Mononuclear cell (primary cell): Measurements from ENCODE around the gene C18orf63. TPM values are rescaled to one million over a fixed set of nuclear protein-coding genes. Genes with fewer than 3 reads are reported as not detected.

Experiments used
- H3K27me3 ChIP-seq: 2 replicates; pipeline ENCODE4 v1.6.0; 2011; ENCODE audit warnings: low read length, control low read depth; ENCODE audit not compliant: insufficient read depth
- H3K4me1 ChIP-seq: 2 replicates; pipeline ENCODE4 v1.5.1; 2011; ENCODE audit warnings: mild to moderate bottlenecking, low read length, control low read depth; ENCODE audit not compliant: insufficient read depth
- H3K4me3 ChIP-seq: 2 replicates; pipeline ENCODE4 v1.5.1; 2011; ENCODE audit warnings: mild to moderate bottlenecking, low read length, moderate library complexity
- H3K9me3 ChIP-seq: 2 replicates; pipeline ENCODE4 v1.5.1; 2011; ENCODE audit warnings: low read depth, mild to moderate bottlenecking, control low read depth, low read length
- total RNA-seq: library from RNA; depleted of rRNA; stranded (reverse); fragments of >200 nt; gene quantifications from one replicate; pipeline ENCODE4 v1.2.3, GENCODE V29; 2012

C18orf63 gene
- total RNA-seq, 1 donor = not detected

DNA sequence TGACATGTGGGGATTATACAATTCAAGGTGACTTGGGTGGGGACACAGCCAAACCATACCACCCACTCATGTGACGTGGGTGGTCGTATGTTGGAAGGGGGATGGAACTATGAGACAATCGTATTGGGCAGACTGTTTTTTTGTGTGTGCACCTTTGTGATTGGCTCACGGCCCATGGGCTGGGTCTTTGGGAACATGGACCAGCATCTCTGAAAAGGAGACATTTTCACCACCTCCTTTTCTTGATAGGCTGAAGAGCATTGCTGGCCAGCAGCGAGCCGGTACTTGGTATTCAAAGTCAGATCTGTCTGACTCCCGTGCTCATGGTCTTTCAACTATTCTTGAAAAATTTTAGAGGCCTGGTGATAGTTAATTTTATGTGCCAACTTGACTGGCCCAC, 79.4 kb downstream of the C18orf63 start:
- H3K27me3 ChIP-seq = no peaks in the 10 kb centered on the region
- no peak overlapping the region for H3K4me3 ChIP-seq
- no peaks in the 10 kb centered on the region for H3K9me3 ChIP-seq
- peaks cover 50% of the 10 kb centered on the region for H3K4me1 ChIP-seq

- Histone ChIP-seq H3K4me3 (no peak overlapping the region), H3K9me3 (no peaks in the 10 kb centered on the region), H3K4me1 (peaks cover 48% of the 10 kb centered on the region), H3K27me3 (no peaks in the 10 kb centered on the region)
These were observed 80.1 kb downstream of the C18orf63 start for GRCh38 chr18:74395648-74396154.

DNA sequence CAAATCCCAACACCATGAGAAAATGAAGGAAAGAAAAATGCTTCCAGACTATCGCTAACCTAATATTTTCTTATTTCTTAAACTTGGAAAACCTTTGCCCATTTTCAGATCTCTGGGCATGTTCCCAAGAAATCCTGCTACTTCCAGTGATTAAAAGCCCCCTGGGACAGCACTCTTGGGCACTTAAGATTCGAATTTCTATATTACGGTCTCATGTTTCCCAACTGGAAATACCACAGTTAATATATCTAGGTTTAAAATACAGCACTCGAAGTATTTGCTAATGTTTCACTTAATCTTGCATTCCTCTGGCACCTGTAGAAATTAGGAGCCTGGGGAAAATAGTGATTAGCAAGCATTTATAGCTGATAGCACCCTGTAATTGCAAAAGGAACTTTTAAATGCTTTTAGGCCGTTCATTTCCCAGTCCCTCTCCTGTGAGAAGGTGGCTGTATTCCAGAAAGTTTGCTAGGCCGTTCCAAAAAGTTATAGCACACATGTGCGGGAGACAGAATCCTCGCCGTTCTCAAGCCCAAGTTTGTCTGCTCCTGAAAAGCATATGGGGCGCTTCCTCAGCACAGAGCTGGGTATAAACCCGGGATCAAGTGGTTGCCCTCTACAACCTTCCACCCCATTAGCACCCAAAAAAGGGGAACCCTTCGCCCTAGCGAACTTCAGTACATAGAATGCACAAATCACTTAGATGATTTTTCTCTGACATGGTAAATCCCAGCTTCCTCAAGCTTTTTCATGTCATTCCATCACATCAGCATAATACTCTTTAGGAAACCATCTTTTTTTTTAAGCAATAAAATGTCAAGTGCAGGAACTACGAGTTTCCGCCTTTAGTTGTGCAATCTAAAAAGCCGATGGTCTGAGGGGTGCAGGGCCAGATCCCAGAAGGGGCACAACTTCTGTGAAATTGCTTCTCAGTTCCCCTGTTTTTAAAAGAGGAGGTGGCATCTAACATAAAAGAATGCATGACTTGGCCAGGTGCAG, 80.8 kb downstream of the C18orf63 start:
- Histone ChIP-seq H3K4me3 (no peak overlapping the region), H3K27me3 (no peaks in the 10 kb centered on the region), H3K4me1 (peaks cover 47% of the 10 kb centered on the region), H3K9me3 (no peaks in the 10 kb centered on the region)

DNA sequence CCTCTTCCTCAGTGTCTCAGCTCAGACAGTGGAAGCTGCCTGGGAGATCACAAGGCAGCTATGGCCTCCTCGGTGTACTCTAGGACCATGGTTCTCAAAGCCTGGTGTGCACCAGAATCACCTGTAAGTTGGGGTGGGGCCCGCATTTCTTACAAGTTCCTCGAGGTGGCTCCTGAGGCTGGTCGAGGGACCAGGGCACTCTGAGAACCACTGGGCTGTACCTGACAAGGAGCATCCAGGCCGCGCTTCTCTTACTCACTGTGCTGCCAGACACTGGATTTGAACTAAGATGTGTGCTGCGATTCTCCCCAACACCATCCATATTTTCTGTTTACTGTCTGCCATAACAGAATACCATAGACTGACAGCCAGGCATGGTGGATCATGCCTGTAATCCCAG, 81.9 kb downstream of the C18orf63 start:
- no peaks in the 10 kb centered on the region for H3K27me3 ChIP-seq
- peaks cover 47% of the 10 kb centered on the region for H3K4me1 ChIP-seq
- H3K4me3 ChIP-seq = no peak overlapping the region
- no peaks in the 10 kb centered on the region for H3K9me3 ChIP-seq

- Histone ChIP-seq H3K4me1 (peaks cover 47% of the 10 kb centered on the region), H3K4me3 (no peak overlapping the region)
These were observed 83.7 kb downstream of the C18orf63 start for GRCh38 chr18:74399091-74399887.

DNA sequence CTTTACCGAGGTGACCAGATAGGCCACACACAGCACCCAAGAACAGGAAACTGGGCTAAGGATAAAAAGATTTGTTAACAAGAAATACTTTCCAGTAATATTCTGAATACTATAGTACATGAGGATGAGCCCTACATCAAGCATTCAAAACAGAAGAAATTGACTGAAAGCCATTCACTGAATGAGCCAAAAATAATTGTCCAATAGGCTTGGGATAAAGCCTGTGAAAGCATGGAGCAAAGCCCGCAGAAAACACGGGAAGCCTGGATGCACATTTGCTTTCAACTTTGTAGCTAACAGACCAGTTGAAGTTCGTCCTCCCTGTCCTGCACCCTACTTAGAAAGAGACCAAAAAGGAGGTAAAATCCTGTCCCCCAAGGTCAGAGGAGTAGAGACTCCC, 85.2 kb downstream of the C18orf63 start:
- no peaks in the 10 kb centered on the region for H3K27me3 ChIP-seq
- H3K9me3 ChIP-seq = no peaks in the 10 kb centered on the region

More at GRCh38 chr18:74399091-74399887, 83.7 kb downstream of the C18orf63 start:
- H3K9me3 ChIP-seq = no peaks in the 10 kb centered on the region
- no peaks in the 10 kb centered on the region for H3K27me3 ChIP-seq

DNA sequence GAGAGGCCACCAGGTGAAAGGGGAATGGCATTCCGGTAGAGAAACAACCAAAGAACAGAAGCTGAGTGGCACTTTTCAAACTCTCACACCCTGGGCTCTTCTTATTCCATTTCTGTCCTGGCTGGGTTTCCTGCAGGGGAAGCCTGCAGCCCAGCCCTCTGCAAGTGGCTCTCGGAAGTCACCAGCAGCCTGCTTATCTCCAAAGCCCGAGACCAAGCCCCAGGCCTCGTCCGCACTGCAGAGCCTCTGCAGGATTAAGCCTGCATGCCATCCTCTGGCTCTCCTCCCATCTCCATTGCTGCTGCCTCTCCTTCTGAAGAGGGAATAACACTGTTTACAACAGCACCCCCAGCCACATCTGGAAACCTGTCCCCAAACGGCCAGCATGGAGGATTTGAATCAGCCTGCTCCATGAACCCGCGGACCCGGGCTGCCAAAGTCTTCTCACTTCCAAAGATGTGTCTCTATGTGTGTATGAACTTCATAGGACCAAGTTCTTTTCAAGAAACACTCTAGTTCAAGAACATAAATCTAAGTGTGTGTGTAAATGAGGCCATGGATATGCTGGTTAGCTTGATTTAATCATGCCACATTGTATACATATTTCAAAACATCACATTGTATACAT, 87.3 kb downstream of the C18orf63 start:
- H3K4me3 ChIP-seq = no peak overlapping the region
- no peaks in the 10 kb centered on the region for H3K27me3 ChIP-seq
- peaks cover 29% of the 10 kb centered on the region for H3K4me1 ChIP-seq

More for the DNA sequence above, 85.2 kb downstream of the C18orf63 start:
- H3K4me3 ChIP-seq = no peak overlapping the region
- H3K4me1 ChIP-seq = peaks cover 40% of the 10 kb centered on the region

GRCh38 chr18:74407888-74408287, 92.2 kb downstream of the C18orf63 start:
- peaks cover 15% of the 10 kb centered on the region for H3K4me1 ChIP-seq
- H3K27me3 ChIP-seq = no peaks in the 10 kb centered on the region
- no peaks in the 10 kb centered on the region for H3K9me3 ChIP-seq
- H3K4me3 ChIP-seq = no peak overlapping the region

More for the DNA sequence above, 87.3 kb downstream of the C18orf63 start:
- H3K9me3 ChIP-seq = no peaks in the 10 kb centered on the region

Other genes starting within 250 kb of the C18orf63 start
- 0.63 TPM for gene FBXO15, start 168.0 kb upstream of the C18orf63 start, total RNA-seq
- 10.0 TPM for gene TIMM21, start 167.3 kb upstream of the C18orf63 start, total RNA-seq
- 3.8 TPM for gene CYB5A, start 23.9 kb upstream of the C18orf63 start, total RNA-seq
- not detected for gene DIPK1C, start 141.5 kb downstream of the C18orf63 start, total RNA-seq
- 36.9 TPM for gene CNDP2, start 180.5 kb downstream of the C18orf63 start, total RNA-seq
- gene CNDP1, start 218.7 kb downstream of the C18orf63 start, total RNA-seq = not detected